Activated CD8-positive, alpha-beta memory T cell treated with anti-CD3 and anti-CD28 coated beads for 1 hour (primary cell): ENCODE data around the gene GPRC5D.

Experiments used
- DNase-seq, 2 donors: peaks; one replicate each; pipeline ENCODE4 v3.0.0-alpha.2; 2020; ENCODE audit warnings: low read depth in 1 of 2; ENCODE audit errors: extremely low read depth in 1 of 2

The GPRC5D gene

DNA sequence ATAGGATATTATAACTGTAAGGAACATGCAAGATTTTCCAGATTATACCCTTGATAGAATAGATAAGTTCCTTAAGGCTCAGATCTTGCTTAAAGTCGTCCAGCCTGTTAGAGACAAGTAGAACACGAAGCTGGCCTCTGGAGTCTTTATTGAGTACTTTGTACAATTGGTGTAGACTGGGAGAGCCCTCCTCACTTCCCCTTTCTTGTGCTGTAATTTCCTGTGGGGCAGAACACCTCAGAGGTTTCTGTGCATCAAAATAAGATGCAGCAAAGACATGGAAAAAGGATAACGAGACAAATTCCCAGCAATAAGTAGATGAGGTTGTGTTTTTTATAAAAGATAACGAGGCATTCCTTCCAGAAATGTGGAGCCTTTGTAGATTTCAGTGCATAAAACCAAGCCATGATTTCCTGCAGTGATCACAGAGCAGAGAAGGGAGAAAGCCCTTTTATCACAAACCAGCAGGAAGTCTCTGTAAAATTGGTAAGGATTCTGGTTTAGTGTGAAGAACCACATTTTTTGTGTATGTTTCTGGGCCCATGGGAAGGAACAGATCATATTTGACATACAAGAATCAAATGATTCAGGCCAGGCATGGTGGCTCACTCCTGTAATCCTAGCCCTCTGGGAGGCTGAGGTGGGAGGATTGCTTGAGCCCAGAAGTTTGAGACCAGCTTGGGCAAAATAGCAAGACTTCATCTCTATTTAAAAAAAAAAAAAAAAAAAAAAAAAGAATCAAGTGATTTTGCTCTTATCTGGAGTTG lies 42.6 kb downstream of the GPRC5D start:
- no peak for DNase-seq

GRCh38 chr12:12908711-12909110 lies 43.3 kb downstream of the GPRC5D start:
- no peak for DNase-seq

DNA sequence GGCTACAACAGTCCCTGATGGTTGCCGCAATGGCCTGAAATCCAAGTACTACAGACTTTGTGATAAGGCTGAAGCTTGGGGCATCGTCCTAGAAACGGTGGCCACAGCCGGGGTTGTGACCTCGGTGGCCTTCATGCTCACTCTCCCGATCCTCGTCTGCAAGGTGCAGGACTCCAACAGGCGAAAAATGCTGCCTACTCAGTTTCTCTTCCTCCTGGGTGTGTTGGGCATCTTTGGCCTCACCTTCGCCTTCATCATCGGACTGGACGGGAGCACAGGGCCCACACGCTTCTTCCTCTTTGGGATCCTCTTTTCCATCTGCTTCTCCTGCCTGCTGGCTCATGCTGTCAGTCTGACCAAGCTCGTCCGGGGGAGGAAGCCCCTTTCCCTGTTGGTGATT lies 43.7 kb downstream of the GPRC5D start:
- DNase-seq: no peak

DNA sequence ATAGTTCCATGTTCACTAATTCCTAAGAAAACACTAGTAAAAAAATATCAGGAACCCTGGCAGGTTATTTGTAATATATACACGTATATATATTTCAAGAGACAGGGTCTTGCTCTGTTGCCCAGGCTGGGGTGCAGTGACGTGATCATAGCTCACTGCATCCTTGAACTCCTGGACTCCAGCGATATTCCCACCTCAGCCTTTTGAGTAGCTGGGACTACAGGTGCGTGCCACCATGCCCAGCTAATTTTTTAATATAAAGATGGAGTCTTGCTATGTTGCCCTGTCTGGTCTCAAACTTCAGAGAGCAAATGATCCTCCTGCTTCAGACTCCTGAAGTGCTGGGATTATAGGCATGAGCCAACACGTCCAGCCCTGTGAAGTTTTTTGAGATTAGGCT lies 44.4 kb downstream of the GPRC5D start:
- DNase-seq: no peak

- DNase-seq: no peak
These were observed 48.0 kb downstream of the GPRC5D start for GRCh38 chr12:12903642-12904609.

GRCh38 chr12:12902036-12902435 lies 49.9 kb downstream of the GPRC5D start:
- DNase-seq: no peak

GRCh38 chr12:12901158-12901791 lies 50.7 kb downstream of the GPRC5D start:
- no peak for DNase-seq

- DNase-seq: no peak
These were observed 51.2 kb downstream of the GPRC5D start for GRCh38 chr12:12900786-12901157.

GRCh38 chr12:12899530-12900380 lies 52.2 kb downstream of the GPRC5D start:
- no peak for DNase-seq

- DNase-seq: no peak
These were observed 53.0 kb downstream of the GPRC5D start for GRCh38 chr12:12898911-12899511.

DNA sequence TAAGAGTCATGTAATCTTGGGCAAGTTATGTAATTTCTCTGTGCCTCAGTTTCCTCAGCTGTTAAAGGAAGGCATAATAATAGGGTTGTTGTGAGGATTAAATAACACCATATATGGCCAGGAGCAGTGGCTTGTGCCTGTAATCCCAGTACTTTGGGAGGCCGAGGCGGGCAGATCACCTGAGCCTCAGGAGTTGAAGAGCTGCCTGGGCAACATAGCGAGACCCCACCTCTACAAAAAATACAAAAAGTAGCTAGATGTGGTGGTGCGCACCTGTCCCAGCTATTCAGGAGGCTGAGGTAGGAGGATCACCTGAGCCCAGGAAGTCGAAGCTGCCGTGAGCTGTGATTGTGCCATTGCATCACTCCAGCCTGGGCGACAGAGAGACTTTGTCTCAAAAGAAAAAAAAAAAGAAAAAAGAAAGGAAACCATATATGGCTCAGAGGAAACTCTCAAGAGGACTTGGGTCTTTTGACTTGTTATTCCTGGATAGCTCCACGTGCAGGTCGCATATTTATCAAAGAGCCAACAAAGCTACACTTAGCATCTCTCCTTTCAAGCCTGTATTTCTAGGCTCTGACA lies 53.7 kb downstream of the GPRC5D start:
- no peak for DNase-seq

DNA sequence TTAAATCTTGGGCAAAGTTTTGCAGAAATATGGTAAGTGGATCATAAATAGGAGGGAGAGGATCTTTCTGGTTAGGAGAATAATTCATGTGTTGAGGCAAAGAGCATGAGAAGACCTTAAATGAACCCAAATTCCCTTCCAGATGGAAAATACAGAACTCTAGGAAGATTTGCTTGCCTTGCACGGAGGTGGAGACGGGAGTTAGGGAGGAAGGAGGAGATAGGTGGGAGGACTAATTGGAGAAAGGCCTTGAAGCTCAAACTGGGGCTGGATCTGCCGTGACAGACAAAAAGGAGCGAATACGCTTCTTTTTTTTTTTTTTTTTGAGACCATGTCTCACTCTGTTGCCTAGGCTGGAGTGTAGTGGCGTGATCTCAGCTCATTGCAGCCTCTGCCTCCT lies 54.7 kb downstream of the GPRC5D start:
- no peak for DNase-seq

GRCh38 chr12:12896260-12896659 lies 55.7 kb downstream of the GPRC5D start:
- no peak for DNase-seq

GRCh38 chr12:12893438-12893837 lies 58.5 kb downstream of the GPRC5D start:
- no peak for DNase-seq

GRCh38 chr12:12892681-12893141 lies 59.3 kb downstream of the GPRC5D start:
- no peak for DNase-seq

- no peak for DNase-seq
These were observed 60.1 kb downstream of the GPRC5D start for GRCh38 chr12:12891881-12892355.

DNA sequence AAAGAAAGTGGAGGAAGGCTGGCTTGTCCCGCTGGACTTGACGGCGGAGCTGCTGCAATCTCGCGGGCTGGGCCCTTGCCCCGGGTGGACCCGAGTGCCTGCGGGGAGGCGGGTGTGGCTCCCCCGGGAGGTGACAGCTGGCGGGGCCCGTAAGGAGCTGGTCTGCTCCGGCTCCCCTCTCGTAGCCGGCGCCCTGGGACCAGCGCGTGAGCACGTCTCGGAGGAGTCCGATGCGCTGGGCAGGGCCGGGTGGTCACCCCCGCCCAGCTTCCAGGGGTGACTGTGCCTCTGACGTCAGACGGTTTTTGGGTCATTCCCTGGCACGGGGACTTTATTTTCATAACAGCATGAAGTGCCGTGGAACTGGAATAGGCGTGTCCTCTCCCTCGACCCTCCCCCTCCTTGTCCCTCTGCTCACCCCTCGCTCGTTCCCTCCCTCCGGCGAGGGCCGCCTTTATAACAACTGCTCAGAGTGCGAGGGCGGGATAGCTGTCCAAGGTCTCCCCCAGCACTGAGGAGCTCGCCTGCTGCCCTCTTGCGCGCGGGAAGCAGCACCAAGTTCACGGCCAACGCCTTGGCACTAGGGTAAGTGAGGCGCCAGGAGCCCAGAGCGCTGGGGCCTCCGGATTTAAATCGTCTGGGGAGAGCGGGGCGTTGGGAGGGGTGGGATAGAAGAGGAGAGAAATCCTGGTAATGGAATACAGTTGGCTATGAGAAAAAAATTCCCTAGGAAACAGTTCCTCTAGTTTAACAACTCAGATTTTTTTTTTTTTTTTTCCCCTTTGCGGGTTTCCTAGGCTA lies 60.7 kb downstream of the GPRC5D start, which contains the start of gene GPRC5A:
Gene GPRC5A, plus strand, starts transcription at position 483 of the 801 bp plus-strand sequence. CDS start 16,688 bp downstream, outside the sequence.
- DNase-seq: no peak
